Panc1 (cell line): Measurements from ENCODE around the gene TRNP1. TPM values are rescaled to one million over a fixed set of nuclear protein-coding genes. Genes with fewer than 3 reads are reported as not detected.

ENCODE experiments used
- ATAC-seq: fragments of 200-7000 bp; cut with Tn5 transposase; 2 replicates; pipeline ENCODE4 v1.9.1; 2020; ENCODE audit warnings: mild to moderate bottlenecking, moderate library complexity
- BruUV-seq: library from RNA; stranded (reverse); fragments of 400-500 nt; replicated peaks from 2 replicates; lab custom pipeline; 2021; lab: Mats Ljungman, UMichigan
- CTCF ChIA-PET: fragments of 300-600 bp; sonication (Branson Sonifier 250); formaldehyde crosslinking; loops from one replicate; lab custom pipeline; 2022; ENCODE audit warnings: antibody characterized with exemption; lab: Charles Lee
- POLR2A ChIA-PET: fragments of 300-600 bp; sonication (Branson Sonifier 250); formaldehyde crosslinking; loops from one replicate; lab custom pipeline; 2022; ENCODE audit warnings: antibody characterized with exemption; lab: Charles Lee
- DNase-seq: peaks from one replicate; pipeline ENCODE4 v3.0.0-alpha.2; 2010; ENCODE audit warnings: low read depth, low spot score
- H3K27ac ChIP-seq: 2 replicates; pipeline ENCODE4 v1.5.1; 2011; ENCODE audit warnings: mild to moderate bottlenecking, low read length, inconsistent platforms
- H3K27me3 ChIP-seq: fragments of 200-500 bp; sonication (Bioruptor generic); 2 replicates; pipeline ENCODE4 v1.6.0; 2014; ENCODE audit warnings: low read length, inconsistent platforms; ENCODE audit not compliant: control insufficient read depth, insufficient read depth
- H3K36me3 ChIP-seq: fragments of 200-500 bp; sonication (Bioruptor generic); 2 replicates; pipeline ENCODE4 v1.5.1; 2014; ENCODE audit warnings: inconsistent platforms, mild to moderate bottlenecking, low read length, moderate library complexity; ENCODE audit not compliant: control insufficient read depth, insufficient read depth
- H3K4me1 ChIP-seq: 2 replicates; pipeline ENCODE4 v1.5.1; 2011; ENCODE audit warnings: inconsistent platforms, mild to moderate bottlenecking, low read length, moderate library complexity; ENCODE audit not compliant: control insufficient read depth, insufficient read depth
- H3K4me3 ChIP-seq, 2 experiments: 2 replicates each; pipeline ENCODE4 v1.5.1; 2011 to 2012; ENCODE audit warnings: low read depth in 2 of 2, low read length in 2 of 2, mild to moderate bottlenecking in 2 of 2, inconsistent platforms in 1 of 2, moderate library complexity in 1 of 2
- H3K9me3 ChIP-seq: fragments of 200-500 bp; sonication (Bioruptor generic); 2 replicates; pipeline ENCODE4 v1.5.1; 2014; ENCODE audit warnings: low read depth, mild to moderate bottlenecking, inconsistent platforms, low read length, moderate library complexity; ENCODE audit not compliant: control insufficient read depth, insufficient read depth
- POLR2AphosphoS5 ChIP-seq: IDR thresholded peaks from 2 replicates; pipeline ENCODE4 v1.6.1; 2012; ENCODE audit warnings: mild to moderate bottlenecking, low read depth, low read length, moderate library complexity
- SIN3A ChIP-seq: IDR thresholded peaks from 2 replicates; pipeline ENCODE4 v1.6.1; 2012; ENCODE audit warnings: low read depth, mild to moderate bottlenecking, low read length, moderate library complexity, borderline replicate concordance; ENCODE audit not compliant: insufficient read depth
- TCF7L2 ChIP-seq: IDR thresholded peaks from 2 replicates; pipeline ENCODE4 v1.6.1; 2011; ENCODE audit warnings: mild to moderate bottlenecking, low read depth, low read length, inconsistent platforms
- in situ Hi-C: cut with HindIII; loops from 2 replicates; pipeline ENCODE4 v1.10.0; 2016; ENCODE audit warnings: low sequenced_read_pairs, low pct_unique_long_range_greater_than_20kb
- intact Hi-C: fragments of 100-400 bp; cut with micrococcal nuclease; formaldehyde crosslinking; loops from one replicate; pipeline ENCODE4 v1.10.0; 2022; ENCODE audit not compliant: unreplicated experiment
- total RNA-seq: library from RNA; stranded (reverse); gene quantifications from one replicate; pipeline ENCODE4 v1.2.1, GENCODE V29; 2021; ENCODE audit not compliant: unreplicated experiment
- TF ChIP-seq, protein P1 (sequence below): fragments of 450-650 bp; IDR thresholded peaks from 2 replicates; pipeline ENCODE4 v1.5.1; 2017; ENCODE audit warnings: mild to moderate bottlenecking
- TF ChIP-seq, protein P2 (sequence below), 2 experiments: IDR thresholded peaks; 2 replicates each; pipeline ENCODE4 v1.6.1; 2011 to 2012; ENCODE audit warnings: low read depth in 2 of 2, control low read depth in 1 of 2, low read length in 1 of 2, mild to moderate bottlenecking in 1 of 2, moderate library complexity in 1 of 2; ENCODE audit not compliant: insufficient read depth in 1 of 2

TRNP1 gene
- total RNA-seq, 1 experiment from 2014 or later, result 81.2 TPM

DNA sequence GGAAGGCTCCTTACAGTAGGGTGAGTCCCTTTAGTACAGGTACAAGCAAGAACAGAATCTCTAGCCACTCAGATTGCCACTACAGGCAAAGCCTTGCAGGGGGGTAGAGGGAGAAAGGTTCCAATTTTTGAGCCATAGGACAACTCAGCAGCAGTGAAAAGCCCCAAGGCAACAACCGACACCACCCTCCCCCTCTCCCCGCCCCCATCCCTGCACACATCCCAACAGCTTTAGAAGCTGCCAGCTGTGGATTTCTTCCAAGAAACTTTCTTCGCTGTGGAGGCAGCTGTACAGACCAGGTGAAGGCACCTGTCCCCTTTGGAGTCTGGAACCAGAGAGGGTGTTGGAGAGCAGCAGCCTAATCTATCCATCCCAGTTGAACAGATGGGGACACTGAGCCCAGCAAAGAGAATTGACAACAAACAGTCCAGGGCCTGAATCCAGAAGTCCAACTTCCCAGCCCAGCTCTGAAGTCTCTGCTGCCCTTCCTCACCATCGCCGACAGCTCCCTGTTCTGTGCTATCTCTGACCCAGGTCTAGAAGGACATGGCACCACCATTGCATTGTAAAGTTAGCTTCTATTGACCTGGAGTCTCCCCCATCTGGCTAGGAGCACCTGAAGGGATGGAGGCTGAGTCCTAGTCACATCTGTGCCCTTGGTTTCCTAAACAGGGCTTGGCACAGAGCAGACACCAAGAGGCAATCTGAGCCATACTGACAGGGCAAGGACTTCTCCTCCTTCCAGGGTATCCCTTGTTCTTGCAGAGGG, 16.9 kb downstream of the TRNP1 start:
- Histone ChIP-seq H3K9me3 (no peaks in the 10 kb centered on the region), H3K27me3 (no peaks in the 10 kb centered on the region), H3K36me3 (no peaks in the 10 kb centered on the region), H3K4me3 (peak overlapping the region; percentile 58 to 63), H3K4me1 (peaks cover 47% of the 10 kb centered on the region), H3K27ac (peak overlapping the region; percentile 87)
- in situ Hi-C loops, result no loop called here
- POLR2A ChIA-PET, result no interaction called here
- intact Hi-C loops, result no loop called here
- peak; percentile 13; the same call in 1 of the 2 replicates for ATAC-seq
- TF ChIP-seq, protein P1, sequence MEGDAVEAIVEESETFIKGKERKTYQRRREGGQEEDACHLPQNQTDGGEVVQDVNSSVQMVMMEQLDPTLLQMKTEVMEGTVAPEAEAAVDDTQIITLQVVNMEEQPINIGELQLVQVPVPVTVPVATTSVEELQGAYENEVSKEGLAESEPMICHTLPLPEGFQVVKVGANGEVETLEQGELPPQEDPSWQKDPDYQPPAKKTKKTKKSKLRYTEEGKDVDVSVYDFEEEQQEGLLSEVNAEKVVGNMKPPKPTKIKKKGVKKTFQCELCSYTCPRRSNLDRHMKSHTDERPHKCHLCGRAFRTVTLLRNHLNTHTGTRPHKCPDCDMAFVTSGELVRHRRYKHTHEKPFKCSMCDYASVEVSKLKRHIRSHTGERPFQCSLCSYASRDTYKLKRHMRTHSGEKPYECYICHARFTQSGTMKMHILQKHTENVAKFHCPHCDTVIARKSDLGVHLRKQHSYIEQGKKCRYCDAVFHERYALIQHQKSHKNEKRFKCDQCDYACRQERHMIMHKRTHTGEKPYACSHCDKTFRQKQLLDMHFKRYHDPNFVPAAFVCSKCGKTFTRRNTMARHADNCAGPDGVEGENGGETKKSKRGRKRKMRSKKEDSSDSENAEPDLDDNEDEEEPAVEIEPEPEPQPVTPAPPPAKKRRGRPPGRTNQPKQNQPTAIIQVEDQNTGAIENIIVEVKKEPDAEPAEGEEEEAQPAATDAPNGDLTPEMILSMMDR, result no peak
- TF ChIP-seq, protein P2, sequence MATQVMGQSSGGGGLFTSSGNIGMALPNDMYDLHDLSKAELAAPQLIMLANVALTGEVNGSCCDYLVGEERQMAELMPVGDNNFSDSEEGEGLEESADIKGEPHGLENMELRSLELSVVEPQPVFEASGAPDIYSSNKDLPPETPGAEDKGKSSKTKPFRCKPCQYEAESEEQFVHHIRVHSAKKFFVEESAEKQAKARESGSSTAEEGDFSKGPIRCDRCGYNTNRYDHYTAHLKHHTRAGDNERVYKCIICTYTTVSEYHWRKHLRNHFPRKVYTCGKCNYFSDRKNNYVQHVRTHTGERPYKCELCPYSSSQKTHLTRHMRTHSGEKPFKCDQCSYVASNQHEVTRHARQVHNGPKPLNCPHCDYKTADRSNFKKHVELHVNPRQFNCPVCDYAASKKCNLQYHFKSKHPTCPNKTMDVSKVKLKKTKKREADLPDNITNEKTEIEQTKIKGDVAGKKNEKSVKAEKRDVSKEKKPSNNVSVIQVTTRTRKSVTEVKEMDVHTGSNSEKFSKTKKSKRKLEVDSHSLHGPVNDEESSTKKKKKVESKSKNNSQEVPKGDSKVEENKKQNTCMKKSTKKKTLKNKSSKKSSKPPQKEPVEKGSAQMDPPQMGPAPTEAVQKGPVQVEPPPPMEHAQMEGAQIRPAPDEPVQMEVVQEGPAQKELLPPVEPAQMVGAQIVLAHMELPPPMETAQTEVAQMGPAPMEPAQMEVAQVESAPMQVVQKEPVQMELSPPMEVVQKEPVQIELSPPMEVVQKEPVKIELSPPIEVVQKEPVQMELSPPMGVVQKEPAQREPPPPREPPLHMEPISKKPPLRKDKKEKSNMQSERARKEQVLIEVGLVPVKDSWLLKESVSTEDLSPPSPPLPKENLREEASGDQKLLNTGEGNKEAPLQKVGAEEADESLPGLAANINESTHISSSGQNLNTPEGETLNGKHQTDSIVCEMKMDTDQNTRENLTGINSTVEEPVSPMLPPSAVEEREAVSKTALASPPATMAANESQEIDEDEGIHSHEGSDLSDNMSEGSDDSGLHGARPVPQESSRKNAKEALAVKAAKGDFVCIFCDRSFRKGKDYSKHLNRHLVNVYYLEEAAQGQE (IDR thresholded peaks at IDR 0.05; ENCODE audit: insufficient read depth in 1 of 2, low read depth in 2 of 2, low read length in 1 of 2), result no peak
- TF ChIP-seq TCF7L2 (no peak), SIN3A (no peak), POLR2AphosphoS5 (no peak)
- CTCF ChIA-PET, result no interaction called here
- BruUV-seq, result no TSS peak
- DNase-seq, result no peak

DNA sequence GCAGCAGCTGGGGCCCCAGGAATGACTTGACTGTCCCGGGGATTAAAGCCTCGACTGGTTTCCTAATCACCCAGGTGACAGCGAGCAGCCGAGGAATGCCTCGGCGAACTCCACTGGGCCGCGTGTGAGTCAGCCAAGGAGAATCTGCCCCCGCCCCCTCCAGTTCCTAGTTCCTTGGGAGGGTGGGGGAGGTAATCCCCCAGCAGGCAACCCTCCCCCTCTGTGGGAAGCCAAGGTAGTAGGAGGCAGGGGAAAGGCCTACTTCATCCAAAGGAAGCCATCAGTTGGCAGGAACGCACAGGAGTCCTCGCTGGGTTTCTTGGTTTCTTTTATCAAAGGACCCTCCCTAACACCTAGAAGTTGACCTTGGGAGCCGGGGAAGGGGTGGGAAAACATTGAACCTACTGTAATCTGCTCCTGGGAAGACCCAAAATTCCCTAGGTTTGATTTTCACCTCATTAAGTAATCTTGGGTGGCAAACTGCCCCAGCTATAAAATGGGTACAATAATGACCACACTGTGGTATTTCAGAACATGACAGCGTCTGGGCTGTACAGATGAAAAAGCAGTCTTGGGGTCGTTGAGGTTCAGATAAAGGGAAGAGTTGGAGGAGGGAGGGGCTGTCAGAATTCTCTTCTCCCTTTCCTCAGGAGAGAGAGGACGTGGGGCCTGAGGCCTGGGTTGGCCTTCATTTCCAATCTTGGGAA, 17.7 kb downstream of the TRNP1 start:
- intact Hi-C loops (no loop called here), in situ Hi-C loops (no loop called here)
- no TSS peak for BruUV-seq
- Histone ChIP-seq H3K4me3 (peak overlapping the region; percentile 58 to 63), H3K27me3 (no peaks in the 10 kb centered on the region), H3K27ac (peak overlapping the region; percentile 87), H3K36me3 (no peaks in the 10 kb centered on the region), H3K9me3 (no peaks in the 10 kb centered on the region), H3K4me1 (peaks cover 44% of the 10 kb centered on the region)
- TF ChIP-seq TCF7L2 (no peak), SIN3A (no peak), POLR2AphosphoS5 (no peak)
- TF ChIP-seq, protein P1, result no peak
- TF ChIP-seq, protein P2 (IDR thresholded peaks at IDR 0.05; ENCODE audit: insufficient read depth in 1 of 2, low read depth in 2 of 2, low read length in 1 of 2), result no peak
- POLR2A ChIA-PET, result no interaction called here
- DNase-seq (no peak), ATAC-seq (peak; percentile 57)
- CTCF ChIA-PET, result interaction anchor here (0.6 kb wide), 1 partner anchor 26 kb away, joined by 3 read pairs; no protein-coding TSS in a partner anchor
